ENCODE measurements around the gene GTPBP3. TPM values are rescaled to one million over a fixed set of nuclear protein-coding genes. Genes with fewer than 3 reads are reported as not detected.
"Not testable (repeated sequence)": the region's sequence is repeated elsewhere in the genome, so short reads cannot be mapped to it uniquely, and the experiment has no call there.

The GTPBP3 gene
- polyA plus RNA-seq (ENCODE audit: insufficient read length): 25.1 TPM
- long read RNA-seq, donor 1, partial matches to known transcripts: 0 of 9 reads
- long read RNA-seq, donor 1, other reads (novel, unspliced or antisense): 0 of 9 reads
- long read RNA-seq, donor 2, partial matches to known transcripts: 0 of 3 reads
- long read RNA-seq, donor 2, other reads (novel, unspliced or antisense): 0 of 3 reads
- long read RNA-seq, donor 3, partial matches to known transcripts: 0 of 1 reads
- long read RNA-seq, donor 3, other reads (novel, unspliced or antisense): 0 of 1 reads
- long read RNA-seq, donor 4: 0 reads
- long read RNA-seq, donor 5, transcript GTPBP3-201 (9 exons, 2,579 nt): major isoform, 6 of 61 reads
- long read RNA-seq, donor 5, partial matches to known transcripts: 51 of 61 reads
- long read RNA-seq, donor 5, other reads (novel, unspliced or antisense): 0 of 61 reads
- long read RNA-seq, donor 6, partial matches to known transcripts: 0 of 2 reads
- long read RNA-seq, donor 6, other reads (novel, unspliced or antisense): 0 of 2 reads
- long read RNA-seq, donor 7, partial matches to known transcripts: 30 of 37 reads
- long read RNA-seq, donor 7, other reads (novel, unspliced or antisense): 0 of 37 reads
- long read RNA-seq, donor 8, partial matches to known transcripts: 41 of 59 reads
- long read RNA-seq, donor 8, other reads (novel, unspliced or antisense): 15 of 59 reads

- peak; percentile 98 for DNase-seq
Measured at GRCh38 chr19:17336872-17337674, at the start of gene GTPBP3. Gene GTPBP3 (plus strand): TSS chr19:17337553. CDS start chr19:17337612, 59 bp downstream.

GRCh38 chr19:17289489-17289888 is 47.9 kb upstream of the GTPBP3 start:
- DNase-seq: peak; percentile 77

GRCh38 chr19:17292301-17293074 is 44.9 kb upstream of the GTPBP3 start:
- DNase-seq: peak; percentile 71

GRCh38 chr19:17293605-17294004 is 43.7 kb upstream of the GTPBP3 start:
- DNase-seq: no peak

- no peak for DNase-seq
Measured at GRCh38 chr19:17294051-17294891, 43.1 kb upstream of the GTPBP3 start.

- not testable (repeated sequence) for DNase-seq
Measured at GRCh38 chr19:17295551-17295950, 41.8 kb upstream of the GTPBP3 start.

- DNase-seq: no peak
Measured at GRCh38 chr19:17296273-17296672, 41.1 kb upstream of the GTPBP3 start.

GRCh38 chr19:17296976-17297375 is 40.4 kb upstream of the GTPBP3 start:
- no peak for DNase-seq

- no peak for DNase-seq
Measured at GRCh38 chr19:17300992-17301619, 36.2 kb upstream of the GTPBP3 start.

GRCh38 chr19:17302391-17303166 is 34.8 kb upstream of the GTPBP3 start:
- no peak for DNase-seq

- DNase-seq: peak; percentile 94
Measured at GRCh38 chr19:17303167-17303939, 34.0 kb upstream of the GTPBP3 start, which contains the start of gene ABHD8. Gene ABHD8 (minus strand): TSS chr19:17303425. CDS start chr19:17301616, 1,809 bp downstream.

GRCh38 chr19:17303940-17304267 is 33.4 kb upstream of the GTPBP3 start:
- DNase-seq: no peak

GRCh38 chr19:17304386-17305215 is 32.8 kb upstream of the GTPBP3 start:
- DNase-seq: no peak

GRCh38 chr19:17305216-17305516 is 32.2 kb upstream of the GTPBP3 start:
- DNase-seq: no peak

- DNase-seq: peak; percentile 98
Measured at GRCh38 chr19:17305517-17306284, 31.7 kb upstream of the GTPBP3 start, which contains the start of gene MRPL34. Gene MRPL34 (plus strand): TSS chr19:17305872. CDS start chr19:17305893, 21 bp downstream.

GRCh38 chr19:17306285-17306714 is 31.1 kb upstream of the GTPBP3 start:
- DNase-seq: no peak

- DNase-seq: no peak
Measured at GRCh38 chr19:17307876-17308377, 29.4 kb upstream of the GTPBP3 start.

All from left kidney (tissue), 8 donors.